SK-N-SH treated with all-trans-retinoic acid at 6 μM for 48 hours (cell line): ENCODE results near the gene ITGB3.

ENCODE experiments used
- ARNTL ChIP-seq: fragments of 450-650 bp; formaldehyde crosslinking; IDR thresholded peaks from 2 replicates; pipeline ENCODE4 v1.5.0; 2020; ENCODE audit warnings: low read depth, mild to moderate bottlenecking, moderate library complexity, borderline replicate concordance
- TF ChIP-seq, protein P1 (sequence below): fragments of 250-450 bp; sonication (Bioruptor Pico); IDR thresholded peaks from 2 replicates; pipeline ENCODE4 v1.5.1; 2020; ENCODE audit warnings: low read depth, mild to moderate bottlenecking, moderate library complexity
- TF ChIP-seq, protein P2 (sequence below): fragments of 250-450 bp; sonication (Bioruptor Pico); IDR thresholded peaks from 2 replicates; pipeline ENCODE4 v1.8.0; 2020; ENCODE audit warnings: mild to moderate bottlenecking, moderate library complexity, borderline replicate concordance

DNA sequence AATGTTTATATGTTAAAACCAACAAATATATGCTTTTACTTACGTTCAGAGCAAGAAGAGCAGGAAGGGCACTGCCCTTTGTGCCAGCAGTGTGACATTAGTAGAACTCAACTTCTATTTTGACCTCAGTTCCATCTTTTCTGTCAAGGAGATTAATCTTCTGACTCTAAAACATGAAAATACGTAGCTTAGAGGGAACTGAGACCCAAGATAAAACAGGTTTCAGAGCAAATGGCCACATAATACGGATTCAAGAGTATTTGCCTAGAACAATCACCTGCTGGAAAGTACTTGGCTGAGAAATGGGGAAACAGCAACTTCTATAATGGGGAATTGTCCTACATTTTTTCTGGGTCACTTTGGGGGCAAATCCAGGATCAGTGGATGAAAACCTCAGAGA lies 22.3 kb upstream of the ITGB3 start:
- TF ChIP-seq, protein P1, sequence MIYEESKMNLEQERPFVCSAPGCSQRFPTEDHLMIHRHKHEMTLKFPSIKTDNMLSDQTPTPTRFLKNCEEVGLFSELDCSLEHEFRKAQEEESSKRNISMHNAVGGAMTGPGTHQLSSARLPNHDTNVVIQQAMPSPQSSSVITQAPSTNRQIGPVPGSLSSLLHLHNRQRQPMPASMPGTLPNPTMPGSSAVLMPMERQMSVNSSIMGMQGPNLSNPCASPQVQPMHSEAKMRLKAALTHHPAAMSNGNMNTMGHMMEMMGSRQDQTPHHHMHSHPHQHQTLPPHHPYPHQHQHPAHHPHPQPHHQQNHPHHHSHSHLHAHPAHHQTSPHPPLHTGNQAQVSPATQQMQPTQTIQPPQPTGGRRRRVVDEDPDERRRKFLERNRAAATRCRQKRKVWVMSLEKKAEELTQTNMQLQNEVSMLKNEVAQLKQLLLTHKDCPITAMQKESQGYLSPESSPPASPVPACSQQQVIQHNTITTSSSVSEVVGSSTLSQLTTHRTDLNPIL (CRISPR knock-in tag): no peak
- TF ChIP-seq, protein P2, sequence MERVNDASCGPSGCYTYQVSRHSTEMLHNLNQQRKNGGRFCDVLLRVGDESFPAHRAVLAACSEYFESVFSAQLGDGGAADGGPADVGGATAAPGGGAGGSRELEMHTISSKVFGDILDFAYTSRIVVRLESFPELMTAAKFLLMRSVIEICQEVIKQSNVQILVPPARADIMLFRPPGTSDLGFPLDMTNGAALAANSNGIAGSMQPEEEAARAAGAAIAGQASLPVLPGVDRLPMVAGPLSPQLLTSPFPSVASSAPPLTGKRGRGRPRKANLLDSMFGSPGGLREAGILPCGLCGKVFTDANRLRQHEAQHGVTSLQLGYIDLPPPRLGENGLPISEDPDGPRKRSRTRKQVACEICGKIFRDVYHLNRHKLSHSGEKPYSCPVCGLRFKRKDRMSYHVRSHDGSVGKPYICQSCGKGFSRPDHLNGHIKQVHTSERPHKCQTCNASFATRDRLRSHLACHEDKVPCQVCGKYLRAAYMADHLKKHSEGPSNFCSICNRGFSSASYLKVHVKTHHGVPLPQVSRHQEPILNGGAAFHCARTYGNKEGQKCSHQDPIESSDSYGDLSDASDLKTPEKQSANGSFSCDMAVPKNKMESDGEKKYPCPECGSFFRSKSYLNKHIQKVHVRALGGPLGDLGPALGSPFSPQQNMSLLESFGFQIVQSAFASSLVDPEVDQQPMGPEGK (CRISPR knock-in tag): no peak
- no peak for TF ChIP-seq ARNTL (CRISPR knock-in tag)
